Measurements from ENCODE around the gene BAD. TPM values are rescaled to one million over a fixed set of nuclear protein-coding genes. Genes with fewer than 3 reads are reported as not detected.

The BAD gene
- total and polyA plus RNA-seq, 10 of the 15 experiments (the other 5 are each of a cell fraction or from before 2014, with no cell fraction given): 1.5 to 67.2 (median 39.6) TPM

DNA sequence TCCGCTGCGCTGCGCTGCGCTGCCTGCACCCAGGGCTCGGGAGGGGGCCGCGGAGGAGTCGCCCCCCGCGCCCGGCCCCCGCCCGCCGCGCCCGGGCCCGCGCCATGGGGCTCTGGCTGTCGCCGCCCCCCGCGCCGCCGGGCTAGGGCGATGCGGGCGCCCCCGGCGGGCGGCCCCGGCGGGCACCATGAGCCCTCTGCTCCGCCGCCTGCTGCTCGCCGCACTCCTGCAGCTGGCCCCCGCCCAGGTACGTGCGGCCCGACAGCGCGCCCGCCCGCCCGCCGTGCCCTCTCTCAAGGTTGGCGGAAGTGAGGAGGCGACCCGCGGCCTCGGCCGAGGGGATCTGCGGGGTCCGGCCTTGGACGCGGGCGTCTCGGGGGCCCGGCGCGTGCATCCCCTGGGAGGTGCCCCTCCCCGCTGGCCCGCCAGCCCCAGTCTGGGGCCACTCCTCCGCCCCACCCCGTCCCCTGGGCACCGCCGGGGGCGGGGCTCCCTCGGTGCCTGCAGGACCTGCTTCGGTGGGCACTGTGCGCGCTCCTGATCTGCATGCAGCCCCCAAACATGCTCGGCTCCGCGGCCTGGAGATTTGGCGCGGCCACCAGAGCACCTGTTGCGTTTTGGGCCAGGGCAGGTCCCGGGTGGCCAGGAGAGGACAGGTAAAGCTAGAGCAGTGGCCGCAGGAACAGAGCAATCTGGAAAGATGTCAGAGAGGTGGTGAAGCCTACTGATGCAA, 49.7 kb downstream of the BAD start (continued):
- TF ChIP-seq, protein P1, sequence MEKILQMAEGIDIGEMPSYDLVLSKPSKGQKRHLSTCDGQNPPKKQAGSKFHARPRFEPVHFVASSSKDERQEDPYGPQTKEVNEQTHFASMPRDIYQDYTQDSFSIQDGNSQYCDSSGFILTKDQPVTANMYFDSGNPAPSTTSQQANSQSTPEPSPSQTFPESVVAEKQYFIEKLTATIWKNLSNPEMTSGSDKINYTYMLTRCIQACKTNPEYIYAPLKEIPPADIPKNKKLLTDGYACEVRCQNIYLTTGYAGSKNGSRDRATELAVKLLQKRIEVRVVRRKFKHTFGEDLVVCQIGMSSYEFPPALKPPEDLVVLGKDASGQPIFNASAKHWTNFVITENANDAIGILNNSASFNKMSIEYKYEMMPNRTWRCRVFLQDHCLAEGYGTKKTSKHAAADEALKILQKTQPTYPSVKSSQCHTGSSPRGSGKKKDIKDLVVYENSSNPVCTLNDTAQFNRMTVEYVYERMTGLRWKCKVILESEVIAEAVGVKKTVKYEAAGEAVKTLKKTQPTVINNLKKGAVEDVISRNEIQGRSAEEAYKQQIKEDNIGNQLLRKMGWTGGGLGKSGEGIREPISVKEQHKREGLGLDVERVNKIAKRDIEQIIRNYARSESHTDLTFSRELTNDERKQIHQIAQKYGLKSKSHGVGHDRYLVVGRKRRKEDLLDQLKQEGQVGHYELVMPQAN (conservative IDR thresholded peaks at IDR 0.05): peak; percentile 78
- TF ChIP-seq SMARCA5 (IDR thresholded peaks at IDR 0.05): 0 out of 2 replicates have a peak, but pooled peaks have one; percentile 59
- no peak for TF ChIP-seq RAD21 (IDR thresholded peaks at IDR 0.05; ENCODE audit: insufficient read depth, low read depth, low read length)
- TF ChIP-seq NR2F1 (conservative IDR thresholded peaks at IDR 0.05): peak; percentile 47
- TF ChIP-seq SMAD1 (IDR thresholded peaks at IDR 0.05; ENCODE audit: low read depth, partially characterized antibody): no peak
- TF ChIP-seq, protein P2, sequence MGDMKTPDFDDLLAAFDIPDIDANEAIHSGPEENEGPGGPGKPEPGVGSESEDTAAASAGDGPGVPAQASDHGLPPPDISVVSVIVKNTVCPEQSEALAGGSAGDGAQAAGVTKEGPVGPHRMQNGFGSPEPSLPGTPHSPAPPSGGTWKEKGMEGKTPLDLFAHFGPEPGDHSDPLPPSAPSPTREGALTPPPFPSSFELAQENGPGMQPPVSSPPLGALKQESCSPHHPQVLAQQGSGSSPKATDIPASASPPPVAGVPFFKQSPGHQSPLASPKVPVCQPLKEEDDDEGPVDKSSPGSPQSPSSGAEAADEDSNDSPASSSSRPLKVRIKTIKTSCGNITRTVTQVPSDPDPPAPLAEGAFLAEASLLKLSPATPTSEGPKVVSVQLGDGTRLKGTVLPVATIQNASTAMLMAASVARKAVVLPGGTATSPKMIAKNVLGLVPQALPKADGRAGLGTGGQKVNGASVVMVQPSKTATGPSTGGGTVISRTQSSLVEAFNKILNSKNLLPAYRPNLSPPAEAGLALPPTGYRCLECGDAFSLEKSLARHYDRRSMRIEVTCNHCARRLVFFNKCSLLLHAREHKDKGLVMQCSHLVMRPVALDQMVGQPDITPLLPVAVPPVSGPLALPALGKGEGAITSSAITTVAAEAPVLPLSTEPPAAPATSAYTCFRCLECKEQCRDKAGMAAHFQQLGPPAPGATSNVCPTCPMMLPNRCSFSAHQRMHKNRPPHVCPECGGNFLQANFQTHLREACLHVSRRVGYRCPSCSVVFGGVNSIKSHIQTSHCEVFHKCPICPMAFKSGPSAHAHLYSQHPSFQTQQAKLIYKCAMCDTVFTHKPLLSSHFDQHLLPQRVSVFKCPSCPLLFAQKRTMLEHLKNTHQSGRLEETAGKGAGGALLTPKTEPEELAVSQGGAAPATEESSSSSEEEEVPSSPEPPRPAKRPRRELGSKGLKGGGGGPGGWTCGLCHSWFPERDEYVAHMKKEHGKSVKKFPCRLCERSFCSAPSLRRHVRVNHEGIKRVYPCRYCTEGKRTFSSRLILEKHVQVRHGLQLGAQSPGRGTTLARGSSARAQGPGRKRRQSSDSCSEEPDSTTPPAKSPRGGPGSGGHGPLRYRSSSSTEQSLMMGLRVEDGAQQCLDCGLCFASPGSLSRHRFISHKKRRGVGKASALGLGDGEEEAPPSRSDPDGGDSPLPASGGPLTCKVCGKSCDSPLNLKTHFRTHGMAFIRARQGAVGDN (IDR thresholded peaks at IDR 0.05): 0 out of 2 replicates have a peak, but pooled peaks have one; percentile 27
- TF ChIP-seq POLR2AphosphoS2 (IDR thresholded peaks at IDR 0.05; ENCODE audit: low read depth, low read length): 0 out of 2 replicates have a peak, but pooled peaks have one; percentile 12
- TF ChIP-seq ZNF622 (IDR thresholded peaks at IDR 0.05): no peak
- peak; percentile 62; the same call in 1 of the 2 replicates for TF ChIP-seq GATAD2B (conservative IDR thresholded peaks at IDR 0.05; ENCODE audit: low read depth)
- TF ChIP-seq EGR1 (IDR thresholded peaks at IDR 0.05; ENCODE audit: borderline replicate concordance in 1 of 2, low read depth in 2 of 2, low read length in 2 of 2): no peak
- no peak for TF ChIP-seq CHD2 (IDR thresholded peaks at IDR 0.05; ENCODE audit: borderline replicate concordance, low read depth, low read length)
- no peak for TF ChIP-seq HDGF (IDR thresholded peaks at IDR 0.05)
- no peak for TF ChIP-seq CHD4 (IDR thresholded peaks at IDR 0.05)
- 0 out of 2 replicates have a peak, but pooled peaks have one; percentile 55 for TF ChIP-seq BACH1 (IDR thresholded peaks at IDR 0.05; ENCODE audit: borderline replicate concordance)
- TF ChIP-seq DPF2 (IDR thresholded peaks at IDR 0.05): peak; percentile 48
- no peak for TF ChIP-seq ZNF217 (IDR thresholded peaks at IDR 0.05)
- TF ChIP-seq BHLHE40 (IDR thresholded peaks at IDR 0.05; ENCODE audit: borderline replicate concordance in 1 of 2, low read depth in 2 of 2, low read length in 1 of 2): peak in 1 of 2 experiments; percentile 83; a peak in 2 of 4 replicates
- TF ChIP-seq MEF2B (IDR thresholded peaks at IDR 0.05; ENCODE audit: partially characterized antibody, poor library complexity, severe bottlenecking): peak; percentile 73
- 0 out of 2 replicates have a peak, but pooled peaks have one; percentile 54 for TF ChIP-seq RB1 (IDR thresholded peaks at IDR 0.05; ENCODE audit: borderline replicate concordance)
- TF ChIP-seq, protein P3, sequence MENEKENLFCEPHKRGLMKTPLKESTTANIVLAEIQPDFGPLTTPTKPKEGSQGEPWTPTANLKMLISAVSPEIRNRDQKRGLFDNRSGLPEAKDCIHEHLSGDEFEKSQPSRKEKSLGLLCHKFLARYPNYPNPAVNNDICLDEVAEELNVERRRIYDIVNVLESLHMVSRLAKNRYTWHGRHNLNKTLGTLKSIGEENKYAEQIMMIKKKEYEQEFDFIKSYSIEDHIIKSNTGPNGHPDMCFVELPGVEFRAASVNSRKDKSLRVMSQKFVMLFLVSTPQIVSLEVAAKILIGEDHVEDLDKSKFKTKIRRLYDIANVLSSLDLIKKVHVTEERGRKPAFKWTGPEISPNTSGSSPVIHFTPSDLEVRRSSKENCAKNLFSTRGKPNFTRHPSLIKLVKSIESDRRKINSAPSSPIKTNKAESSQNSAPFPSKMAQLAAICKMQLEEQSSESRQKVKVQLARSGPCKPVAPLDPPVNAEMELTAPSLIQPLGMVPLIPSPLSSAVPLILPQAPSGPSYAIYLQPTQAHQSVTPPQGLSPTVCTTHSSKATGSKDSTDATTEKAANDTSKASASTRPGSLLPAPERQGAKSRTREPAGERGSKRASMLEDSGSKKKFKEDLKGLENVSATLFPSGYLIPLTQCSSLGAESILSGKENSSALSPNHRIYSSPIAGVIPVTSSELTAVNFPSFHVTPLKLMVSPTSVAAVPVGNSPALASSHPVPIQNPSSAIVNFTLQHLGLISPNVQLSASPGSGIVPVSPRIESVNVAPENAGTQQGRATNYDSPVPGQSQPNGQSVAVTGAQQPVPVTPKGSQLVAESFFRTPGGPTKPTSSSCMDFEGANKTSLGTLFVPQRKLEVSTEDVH (IDR thresholded peaks at IDR 0.05; ENCODE audit: low read depth, partially characterized antibody): no peak
